GM12801 (cell line): ENCODE results near the gene CPLX1.

Source experiments
- TF ChIP-seq, protein P1 (sequence below): IDR thresholded peaks from one replicate; pipeline ENCODE4 v1.5.1; 2011; ENCODE audit warnings: control low read depth; ENCODE audit not compliant: insufficient read length; ENCODE audit errors: extremely low read depth

Gene CPLX1

GRCh38 chr4:821181-821591, 4.7 kb downstream of the CPLX1 start:
- TF ChIP-seq, protein P1, sequence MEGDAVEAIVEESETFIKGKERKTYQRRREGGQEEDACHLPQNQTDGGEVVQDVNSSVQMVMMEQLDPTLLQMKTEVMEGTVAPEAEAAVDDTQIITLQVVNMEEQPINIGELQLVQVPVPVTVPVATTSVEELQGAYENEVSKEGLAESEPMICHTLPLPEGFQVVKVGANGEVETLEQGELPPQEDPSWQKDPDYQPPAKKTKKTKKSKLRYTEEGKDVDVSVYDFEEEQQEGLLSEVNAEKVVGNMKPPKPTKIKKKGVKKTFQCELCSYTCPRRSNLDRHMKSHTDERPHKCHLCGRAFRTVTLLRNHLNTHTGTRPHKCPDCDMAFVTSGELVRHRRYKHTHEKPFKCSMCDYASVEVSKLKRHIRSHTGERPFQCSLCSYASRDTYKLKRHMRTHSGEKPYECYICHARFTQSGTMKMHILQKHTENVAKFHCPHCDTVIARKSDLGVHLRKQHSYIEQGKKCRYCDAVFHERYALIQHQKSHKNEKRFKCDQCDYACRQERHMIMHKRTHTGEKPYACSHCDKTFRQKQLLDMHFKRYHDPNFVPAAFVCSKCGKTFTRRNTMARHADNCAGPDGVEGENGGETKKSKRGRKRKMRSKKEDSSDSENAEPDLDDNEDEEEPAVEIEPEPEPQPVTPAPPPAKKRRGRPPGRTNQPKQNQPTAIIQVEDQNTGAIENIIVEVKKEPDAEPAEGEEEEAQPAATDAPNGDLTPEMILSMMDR: no peak

DNA sequence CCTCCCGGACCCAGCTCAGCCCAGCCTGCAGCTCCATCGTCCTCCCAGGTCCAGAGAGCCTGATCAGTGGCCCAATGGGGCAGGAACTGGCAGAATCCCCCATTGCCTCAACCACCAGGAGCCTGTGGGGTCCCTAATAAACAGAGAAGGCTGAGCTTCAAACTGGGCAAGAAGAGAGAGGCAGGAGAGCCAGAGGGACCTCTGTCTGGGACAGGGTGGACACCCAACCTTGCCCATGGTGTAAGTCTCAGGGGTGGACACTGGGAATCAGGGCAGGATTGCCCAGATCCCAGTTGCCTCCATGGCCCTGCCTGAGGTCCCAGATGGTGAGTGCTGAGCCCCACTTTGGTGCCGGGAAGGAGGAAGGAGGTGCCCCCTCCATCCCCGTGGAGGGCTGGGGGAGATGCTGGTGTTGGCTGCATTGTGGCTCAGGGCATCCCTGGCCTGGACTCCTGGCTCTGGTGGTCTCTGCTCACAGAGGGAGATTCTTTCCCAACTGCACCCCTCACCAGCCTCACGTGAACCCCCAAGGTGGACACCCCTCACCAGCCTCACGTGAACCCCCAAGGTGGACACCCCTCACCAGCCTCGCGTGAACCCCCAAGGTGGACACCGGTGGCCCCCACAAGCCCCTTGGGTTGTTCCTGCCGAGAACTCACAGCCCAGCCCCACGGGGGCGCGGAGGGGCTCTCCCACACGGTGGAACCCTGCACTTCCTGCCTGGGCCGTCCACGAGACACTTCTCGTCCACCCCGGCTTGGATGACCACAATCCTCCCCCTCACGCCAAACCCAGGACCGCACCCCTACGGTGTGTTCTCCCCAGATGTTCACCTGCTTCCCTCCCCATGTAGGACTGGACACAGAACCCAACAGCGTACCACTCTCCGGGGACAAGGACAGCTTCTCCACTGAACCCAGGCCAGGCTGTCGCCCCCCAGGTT, 5.4 kb downstream of the CPLX1 start:
- TF ChIP-seq, protein P1: no peak

GRCh38 chr4:819401-820229, 6.3 kb downstream of the CPLX1 start:
- TF ChIP-seq, protein P1: no peak

GRCh38 chr4:818106-818921, 7.6 kb downstream of the CPLX1 start:
- TF ChIP-seq, protein P1: no peak

DNA sequence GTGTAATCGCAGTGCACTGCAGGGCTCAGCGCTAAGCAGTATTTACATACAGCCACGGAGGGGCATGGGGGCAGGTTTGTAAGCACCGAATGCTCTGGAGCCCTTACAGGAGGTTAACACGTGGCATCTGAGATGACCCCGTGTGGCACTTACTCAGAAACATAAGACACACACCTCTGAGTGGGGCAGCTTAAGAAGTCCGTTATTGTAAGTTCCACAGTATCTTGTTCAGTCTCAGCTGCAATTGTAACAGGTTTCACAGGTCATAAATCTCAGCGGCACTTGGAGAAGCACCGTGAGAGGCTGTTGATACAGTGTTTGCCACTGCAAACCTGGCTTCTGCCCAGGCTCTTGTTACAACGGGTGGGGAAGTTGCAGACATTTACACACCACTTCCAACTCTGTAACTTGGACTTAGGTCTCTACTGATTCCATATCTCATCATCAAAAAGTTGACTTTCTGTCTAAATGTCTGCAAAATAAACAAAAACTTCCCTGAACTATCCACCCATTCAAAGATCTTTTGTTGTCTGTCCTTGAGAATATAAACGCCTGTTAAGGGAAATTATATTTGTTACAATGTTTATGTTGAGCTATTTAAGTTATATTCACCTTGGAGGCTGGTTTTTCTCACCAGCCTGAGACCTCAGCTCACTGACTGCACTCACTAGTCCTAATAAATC, 10.3 kb downstream of the CPLX1 start:
- TF ChIP-seq, protein P1: no peak

DNA sequence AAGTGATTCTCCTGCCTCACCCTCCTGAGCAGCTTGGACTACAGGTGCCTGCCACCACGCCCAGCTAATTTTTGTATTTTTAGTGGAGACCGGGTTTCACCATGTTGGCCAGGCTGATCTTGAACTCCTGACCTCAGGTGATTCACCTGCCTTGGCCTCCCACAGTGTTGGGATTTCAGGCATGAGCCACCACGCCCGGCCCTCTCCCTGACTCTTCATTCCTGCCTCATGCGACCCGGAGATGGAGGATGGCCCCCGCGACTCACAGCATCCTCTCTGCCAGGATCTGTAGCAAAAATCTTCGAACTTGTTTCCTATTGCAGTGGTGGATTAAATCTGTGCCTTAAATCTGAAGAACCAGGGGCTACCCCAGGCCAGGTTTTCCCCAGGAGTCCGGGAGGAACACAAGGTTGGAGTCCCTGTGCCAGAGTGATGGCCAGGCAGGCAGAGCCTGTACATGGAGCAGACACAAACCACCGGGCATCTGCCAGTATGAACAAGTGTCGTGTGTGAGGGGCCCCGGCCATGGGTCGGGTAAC, 11.5 kb downstream of the CPLX1 start:
- TF ChIP-seq, protein P1: no peak
